Measurements from ENCODE around the gene TRAPPC2B.

DNA sequence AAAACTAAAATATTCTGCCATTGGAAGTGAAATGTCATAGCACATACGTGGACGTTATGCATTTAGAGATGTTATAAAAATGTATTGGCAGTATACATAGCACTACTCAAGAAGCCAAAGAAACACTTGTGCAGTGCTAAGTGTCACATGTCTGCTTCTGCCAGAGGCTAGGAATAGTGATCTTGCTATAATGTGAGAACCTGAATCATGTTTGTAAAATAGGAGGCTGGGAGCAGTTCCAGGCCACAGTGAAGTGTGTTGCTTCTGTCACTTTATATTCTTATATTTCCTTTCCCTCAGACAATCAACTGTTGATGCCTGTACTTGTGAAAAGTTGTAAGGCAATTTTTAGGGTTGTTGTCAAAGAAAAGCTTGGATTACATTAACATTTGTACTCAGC, 3.4 kb downstream of the TRAPPC2B start:
- TF ChIP-seq YY1 (IDR thresholded peaks at IDR 0.05; ENCODE audit: insufficient read depth, insufficient read length) (no peak), SUZ12 (IDR thresholded peaks at IDR 0.05; ENCODE audit: extremely low read depth, insufficient read depth, insufficient read length) (no peak)
